Stimulated activated CD8-positive, alpha-beta memory T cell treated with anti-CD3 and anti-CD28 coated beads, Interleukin-4, amount 100 ng/mL, for 1 hour (primary cell): ENCODE measurements around the gene CSPG5.

Experiments
- DNase-seq, 2 donors: peaks; one replicate each; pipeline ENCODE4 v3.0.0-alpha.2; 2020; ENCODE audit warnings: low read depth in 2 of 2, low spot score in 1 of 2

Gene CSPG5, protein sequence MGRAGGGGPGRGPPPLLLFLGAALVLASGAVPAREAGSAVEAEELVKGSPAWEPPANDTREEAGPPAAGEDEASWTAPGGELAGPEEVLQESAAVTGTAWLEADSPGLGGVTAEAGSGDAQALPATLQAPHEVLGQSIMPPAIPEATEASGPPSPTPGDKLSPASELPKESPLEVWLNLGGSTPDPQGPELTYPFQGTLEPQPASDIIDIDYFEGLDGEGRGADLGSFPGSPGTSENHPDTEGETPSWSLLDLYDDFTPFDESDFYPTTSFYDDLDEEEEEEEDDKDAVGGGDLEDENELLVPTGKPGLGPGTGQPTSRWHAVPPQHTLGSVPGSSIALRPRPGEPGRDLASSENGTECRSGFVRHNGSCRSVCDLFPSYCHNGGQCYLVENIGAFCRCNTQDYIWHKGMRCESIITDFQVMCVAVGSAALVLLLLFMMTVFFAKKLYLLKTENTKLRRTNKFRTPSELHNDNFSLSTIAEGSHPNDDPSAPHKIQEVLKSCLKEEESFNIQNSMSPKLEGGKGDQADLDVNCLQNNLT

GRCh38 chr3:47578691-47579632, at the start of gene CSPG5:
CSPG5 (minus strand) TSS chr3:47578865; CDS start chr3:47578693, 172 bp downstream.
- no peak for DNase-seq

- DNase-seq: no peak
Measured at GRCh38 chr3:47628426-47628825, 49.8 kb upstream of the CSPG5 start.

DNA sequence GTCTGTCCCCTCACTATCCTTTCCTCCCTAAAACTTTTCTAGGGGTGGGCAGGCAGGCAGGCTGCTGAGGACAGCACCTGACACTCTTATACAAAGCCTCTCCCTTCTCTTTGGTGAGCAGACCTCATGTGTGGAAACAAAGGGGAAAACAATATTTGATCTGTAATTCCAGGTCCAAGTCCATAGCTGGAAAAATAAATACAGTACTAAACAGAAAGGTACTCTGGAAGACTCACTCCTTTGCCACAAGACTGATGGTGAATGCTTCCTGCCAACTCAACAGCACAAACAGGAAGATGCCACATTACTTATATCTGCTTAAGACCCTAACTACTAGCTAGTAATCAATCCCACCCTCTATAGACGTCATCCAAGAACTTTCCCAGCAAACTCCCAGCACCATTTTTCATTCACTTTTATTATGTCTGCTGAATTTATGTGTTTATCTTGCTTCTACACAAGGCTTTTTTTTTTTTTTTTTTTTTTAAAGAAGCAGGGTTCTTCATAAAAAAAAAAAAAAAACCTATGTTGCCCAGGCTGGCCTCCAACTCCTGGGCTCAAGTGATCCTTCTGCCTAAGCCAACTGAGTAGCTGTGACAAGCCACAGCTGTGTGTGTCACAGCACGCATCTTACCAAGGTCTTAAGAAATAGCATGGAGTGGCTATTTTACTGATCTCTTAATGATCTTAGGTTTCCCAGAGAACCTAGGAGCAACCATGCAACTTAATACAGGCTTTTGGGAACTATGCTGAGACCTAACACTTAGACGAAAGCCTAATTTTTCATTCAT, 44.2 kb upstream of the CSPG5 start:
- no peak for DNase-seq

GRCh38 chr3:47617086-47618010, 38.7 kb upstream of the CSPG5 start:
- no peak for DNase-seq

DNA sequence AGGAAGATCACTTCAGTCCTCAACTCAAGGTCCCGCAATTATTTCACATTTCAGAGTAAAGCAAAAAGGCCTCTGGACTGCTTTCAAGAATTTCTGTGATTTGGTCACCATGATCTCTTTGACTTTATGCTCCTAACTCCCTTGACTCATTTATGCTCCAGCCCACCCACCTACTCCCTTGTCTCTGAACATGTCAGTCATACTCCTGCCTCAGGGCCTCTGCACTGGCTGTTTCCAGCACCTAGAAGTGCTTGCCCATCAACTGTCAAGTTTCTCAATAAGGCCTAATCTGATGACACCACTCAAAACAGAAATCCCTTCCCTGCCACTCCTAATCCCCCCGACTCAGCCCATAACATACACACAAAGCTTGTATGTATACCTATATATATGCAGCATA, 36.1 kb upstream of the CSPG5 start:
- no peak for DNase-seq

DNA sequence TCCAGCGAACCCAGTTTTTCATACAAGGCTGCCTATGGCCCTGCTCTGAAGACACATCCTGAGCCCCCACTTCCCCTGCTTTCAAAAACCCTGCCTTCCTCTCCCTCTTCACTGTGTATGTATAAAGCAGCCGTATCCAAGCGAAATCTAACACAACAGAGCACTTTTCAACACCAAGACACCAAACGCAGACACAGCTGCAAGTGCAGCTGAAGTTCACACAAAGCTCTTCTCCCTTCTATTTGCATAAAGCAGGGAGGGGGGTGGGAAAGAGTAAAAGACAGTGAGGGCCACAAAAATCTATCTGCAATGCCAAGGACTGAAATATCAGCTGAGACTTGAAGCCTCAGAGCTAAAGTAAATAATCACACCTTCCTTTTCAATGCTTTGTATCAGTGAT, 35.1 kb upstream of the CSPG5 start:
- DNase-seq: no peak

DNA sequence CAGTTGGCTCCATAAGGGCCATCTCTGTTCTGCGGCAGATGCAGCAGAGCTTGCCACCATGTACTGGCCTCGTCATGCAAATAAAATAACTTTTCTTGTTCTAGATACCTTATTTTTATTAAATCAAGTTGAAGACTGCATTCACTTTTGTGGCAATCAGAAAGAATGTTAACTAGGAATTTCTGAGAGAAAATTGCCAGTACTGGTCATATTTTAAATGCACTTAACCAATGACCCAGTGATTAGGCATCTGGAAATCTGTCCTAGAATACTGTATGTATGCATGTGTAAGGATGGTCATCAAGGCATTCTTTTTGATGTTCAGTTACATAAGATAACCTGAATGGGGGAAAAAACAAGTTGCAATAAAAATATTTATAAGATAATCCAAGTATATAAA, 34.2 kb upstream of the CSPG5 start:
- no peak for DNase-seq

DNA sequence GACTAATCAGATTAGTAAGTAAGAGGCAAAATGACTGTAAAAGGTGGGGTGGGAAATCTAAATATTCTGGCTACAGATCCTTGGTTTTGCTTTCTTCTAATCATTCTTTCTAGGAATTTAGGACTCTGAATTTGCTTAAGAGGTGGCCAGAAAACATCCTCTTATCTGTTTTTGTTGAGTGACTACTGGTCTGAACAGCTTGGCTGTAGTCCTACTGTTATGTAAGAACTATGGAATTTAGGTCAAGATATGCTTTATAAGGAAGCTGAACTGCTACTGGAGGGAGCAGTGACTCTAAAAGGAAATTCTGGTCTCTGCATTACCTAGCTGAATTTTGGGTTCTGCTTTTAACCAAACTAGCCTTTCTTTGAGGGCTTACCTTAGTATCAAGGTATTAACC, 33.5 kb upstream of the CSPG5 start:
- no peak for DNase-seq

DNA sequence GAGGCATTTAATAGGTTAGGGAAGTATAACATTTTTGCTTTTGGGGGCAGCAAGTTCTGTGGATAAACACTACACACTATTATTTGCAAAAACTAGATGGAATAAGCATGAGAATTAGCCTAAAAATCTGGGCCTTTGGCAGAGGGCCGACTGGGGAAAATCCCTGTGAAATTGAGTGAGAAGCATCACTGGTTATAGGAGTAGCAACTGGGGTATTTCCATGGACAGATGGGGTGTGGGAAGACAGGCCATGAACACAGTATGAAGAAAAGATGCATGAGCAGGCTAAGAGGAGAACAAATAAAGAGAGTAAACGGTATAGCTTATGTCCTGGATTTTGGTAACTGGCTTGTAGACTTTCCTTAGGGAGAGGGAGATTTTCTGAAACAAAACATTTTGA, 32.9 kb upstream of the CSPG5 start:
- DNase-seq: no peak

DNA sequence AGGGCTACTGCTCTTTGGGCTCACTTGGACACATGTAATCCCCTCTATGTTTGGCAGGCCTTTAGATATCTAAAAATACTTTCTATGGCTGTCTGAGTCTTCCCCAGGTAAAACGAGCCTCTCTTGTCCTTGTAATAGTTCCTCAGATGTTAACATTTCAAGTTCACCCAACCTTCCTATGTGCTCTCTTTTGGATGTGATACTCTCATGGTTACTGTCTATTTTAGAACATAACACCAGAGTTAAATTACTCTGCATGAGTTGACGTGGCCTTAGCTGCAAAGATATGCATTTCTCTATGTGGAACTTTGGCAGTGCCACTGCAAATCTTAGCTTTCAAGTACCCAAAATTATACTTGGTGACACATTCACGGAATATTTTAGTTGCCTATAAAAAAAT, 31.9 kb upstream of the CSPG5 start:
- DNase-seq: no peak

DNA sequence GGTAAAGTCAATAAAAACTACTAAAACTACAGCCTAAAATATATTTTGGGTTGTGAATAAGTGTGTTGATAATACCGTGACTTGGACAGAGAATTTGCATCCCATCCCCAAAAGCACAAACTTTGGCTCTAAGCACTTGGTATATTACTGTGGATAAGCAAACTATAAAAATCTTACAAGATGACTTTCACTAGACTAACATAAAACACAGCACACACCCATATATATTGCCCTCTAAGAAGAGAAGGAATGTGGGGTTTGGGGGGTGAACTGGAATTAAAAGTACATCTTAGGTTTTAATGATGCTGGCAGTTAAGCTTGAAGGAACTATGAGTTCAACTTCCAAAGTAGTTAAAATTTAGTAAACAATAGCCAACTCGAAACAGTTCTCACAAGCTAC, 28.7 kb upstream of the CSPG5 start:
- no peak for DNase-seq

- DNase-seq: no peak
Measured at GRCh38 chr3:47606165-47606564, 27.5 kb upstream of the CSPG5 start.

DNA sequence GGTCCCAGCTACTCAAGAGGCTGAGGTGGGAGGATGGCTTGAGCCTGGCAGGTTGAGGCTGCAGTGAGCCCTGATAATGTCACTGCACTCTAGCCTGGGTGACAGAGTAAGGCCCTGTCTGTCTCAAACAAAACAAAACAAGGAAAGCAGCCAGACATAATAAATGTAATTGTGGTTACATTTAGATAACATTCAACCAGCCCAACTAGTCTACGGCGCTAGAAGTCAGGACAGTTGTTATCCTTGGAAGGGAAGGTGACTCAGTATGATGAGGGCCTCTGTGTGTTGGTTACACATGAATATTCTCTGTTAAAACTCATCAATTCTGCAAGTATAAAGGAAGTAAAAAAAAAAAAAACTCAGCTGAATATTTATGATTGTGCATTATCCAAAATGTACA, 27.0 kb upstream of the CSPG5 start:
- no peak for DNase-seq

- no peak for DNase-seq
Measured at GRCh38 chr3:47604145-47604544, 25.5 kb upstream of the CSPG5 start.

GRCh38 chr3:47603332-47603731, 24.7 kb upstream of the CSPG5 start:
- no peak for DNase-seq

DNA sequence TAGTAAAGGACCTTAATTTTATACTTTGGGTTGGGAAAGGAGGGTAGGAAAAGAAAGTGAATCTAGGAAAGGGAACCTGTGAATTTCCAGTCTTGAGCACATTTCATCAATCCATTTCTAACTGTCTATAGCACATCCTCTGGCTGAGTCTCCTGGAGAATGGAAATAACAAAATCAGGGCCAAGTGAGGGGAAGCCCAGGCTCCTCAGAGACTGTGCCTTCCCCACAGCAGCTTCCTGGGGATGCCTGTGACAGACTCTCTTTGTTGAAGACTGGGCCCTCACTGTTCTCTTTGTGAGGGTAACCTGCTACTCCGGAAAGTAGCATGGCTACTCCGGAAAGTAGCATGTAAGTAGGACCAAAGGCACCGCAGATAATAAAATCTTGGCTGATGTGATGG, 22.6 kb upstream of the CSPG5 start:
- no peak for DNase-seq

DNA sequence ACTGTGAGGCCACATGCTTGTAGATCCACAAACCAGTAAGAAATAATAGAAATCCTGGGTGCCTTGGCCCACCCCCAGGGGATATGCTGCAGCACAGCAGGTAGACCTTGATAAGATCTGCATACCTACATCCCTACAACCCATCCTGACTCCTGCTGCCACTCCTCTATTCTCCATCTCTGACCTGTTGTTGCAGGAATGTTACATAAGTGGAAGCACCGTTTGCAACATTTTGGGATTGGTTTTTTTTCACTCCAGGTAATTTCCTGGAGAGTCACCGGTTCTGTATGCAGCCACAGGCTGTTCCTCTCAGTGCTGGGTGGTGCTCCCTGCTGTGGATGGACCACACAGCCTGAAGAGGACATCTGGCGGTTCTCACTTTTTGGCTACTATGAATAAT, 16.1 kb upstream of the CSPG5 start:
- DNase-seq: no peak

DNA sequence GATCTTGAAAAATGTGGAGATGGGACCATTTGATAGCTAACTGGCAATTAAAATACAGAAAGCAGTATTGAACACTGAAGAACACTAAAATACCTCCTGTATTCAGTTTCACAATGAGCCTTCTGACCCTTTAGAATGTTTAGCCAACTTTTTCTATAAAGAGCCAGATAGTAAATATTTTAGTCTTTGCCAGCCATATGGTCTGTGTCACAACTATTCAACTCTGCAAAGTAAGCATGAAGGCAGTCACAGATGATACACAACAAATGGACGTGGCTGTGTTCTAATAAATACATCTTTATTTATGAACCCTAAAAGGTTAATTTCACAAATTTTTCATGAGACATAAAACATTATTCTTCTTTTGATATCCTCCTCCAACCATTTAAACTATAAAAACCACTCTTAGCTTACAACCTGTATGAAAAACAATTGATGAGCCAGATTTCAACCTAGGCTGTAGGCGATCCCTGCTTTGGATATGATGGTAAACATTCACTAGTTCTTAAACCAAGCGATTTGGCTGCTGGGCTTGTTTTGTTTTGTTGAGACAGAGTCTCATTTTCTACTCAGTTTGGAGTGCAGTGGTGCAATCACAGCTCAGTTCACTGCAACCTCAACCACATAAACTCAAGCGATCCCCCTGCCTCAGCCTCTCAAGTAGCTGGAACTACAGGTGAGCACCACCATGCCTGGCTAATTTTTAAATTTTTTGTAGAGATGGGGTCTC, 13.6 kb upstream of the CSPG5 start:
- no peak for DNase-seq

- no peak for DNase-seq
Measured at GRCh38 chr3:47590216-47590615, 11.6 kb upstream of the CSPG5 start.
